Lower leg skin (tissue), 3 donors: ENCODE results near the gene SORL1.

ENCODE experiments used
- CTCF ChIP-seq, 3 donors: fragments of 450-650 bp; IDR thresholded peaks; one replicate each; pipeline ENCODE4 v1.5.1; 2016; ENCODE audit warnings: antibody characterized with exemption in 3 of 3, mild to moderate bottlenecking in 3 of 3, moderate library complexity in 2 of 3
- POLR2A ChIP-seq, 2 donors: fragments of 450-650 bp; IDR thresholded peaks; one replicate each; pipeline ENCODE4 v1.6.1; 2016 to 2017; ENCODE audit warnings: antibody characterized with exemption in 2 of 2, mild to moderate bottlenecking in 1 of 2, moderate library complexity in 1 of 2

GRCh38 chr11:121563003-121563402 lies 110.9 kb downstream of the SORL1 start:
- TF ChIP-seq CTCF (IDR thresholded peaks at IDR 0.05) (no peak), POLR2A (IDR thresholded peaks at IDR 0.05) (no peak)
